HEK293 (cell line): ENCODE measurements around the gene ZFP57.

Source experiments
- CTCF ChIA-PET: fragments of 350-600 bp; formaldehyde crosslinking; extraction: SDS; loops from one replicate; lab custom pipeline; 2021; ENCODE audit warnings: antibody characterized with exemption; lab: Yijun Ruan, JAX
- POLR2A ChIA-PET: fragments of 300-600 bp; formaldehyde crosslinking; extraction: SDS; loops from one replicate; lab custom pipeline; 2020; ENCODE audit warnings: antibody characterized with exemption, inconsistent platforms; lab: Yijun Ruan, JAX
- H3K27ac ChIP-seq: fragments of 200-500 bp; sonication (Bioruptor generic); 2 replicates; pipeline ENCODE4 v1.5.1; 2014; ENCODE audit warnings: low read depth, low read length, control low read depth, inconsistent platforms; ENCODE audit errors: extremely low read depth
- H3K36me3 ChIP-seq, 2 experiments: fragments of 200-500 bp in 1 of 2; sonication (Bioruptor generic) in 1 of 2; 1 replicate in 1 of 2; 2 replicates in 1 of 2; pipeline ENCODE4 v1.5.1; 2014 to 2017; ENCODE audit warnings: inconsistent platforms in 2 of 2, low read length in 2 of 2; ENCODE audit not compliant: control insufficient read depth in 2 of 2, insufficient read depth in 1 of 2
- H3K4me1 ChIP-seq: fragments of 200-500 bp; sonication (Bioruptor generic); 2 replicates; pipeline ENCODE4 v1.5.1; 2014; ENCODE audit warnings: mild to moderate bottlenecking, low read length, inconsistent platforms; ENCODE audit not compliant: control insufficient read depth, insufficient read depth
- H3K4me3 ChIP-seq: 2 replicates; pipeline ENCODE4 v1.5.1; 2011; ENCODE audit warnings: low read depth, mild to moderate bottlenecking, control low read depth, low read length, moderate library complexity
- H3K9me3 ChIP-seq: fragments of 200-500 bp; sonication (Bioruptor generic); 2 replicates; pipeline ENCODE4 v1.5.1; 2014; ENCODE audit warnings: low read depth, low read length, inconsistent platforms; ENCODE audit not compliant: control insufficient read depth, insufficient read depth
- ATF2 ChIP-seq: fragments of 450-650 bp; formaldehyde crosslinking; IDR thresholded peaks from 2 replicates; pipeline ENCODE4 v1.5.1; 2016; ENCODE audit warnings: missing biosample characterization, missing genetic modification characterization, low read depth
- PRDM1 ChIP-seq: fragments of 450-650 bp; formaldehyde crosslinking; IDR thresholded peaks from 2 replicates; pipeline ENCODE4; 2016; ENCODE audit warnings: missing biosample characterization, missing genetic modification characterization
- PRDM2 ChIP-seq: fragments of 450-650 bp; formaldehyde crosslinking; IDR thresholded peaks from 2 replicates; pipeline ENCODE4 v1.5.1; 2016; ENCODE audit warnings: missing biosample characterization, missing genetic modification characterization, borderline replicate concordance
- ZFP3 ChIP-seq: fragments of 450-650 bp; formaldehyde crosslinking; IDR thresholded peaks from 2 replicates; pipeline ENCODE4 v1.5.1; 2016; ENCODE audit warnings: low read depth, missing biosample characterization, missing genetic modification characterization
- ZNF37A ChIP-seq: fragments of 450-650 bp; IDR thresholded peaks from 2 replicates; pipeline ENCODE4 v1.5.1; 2018; ENCODE audit warnings: missing biosample characterization, missing genetic modification characterization
- ZNF521 ChIP-seq: fragments of 450-650 bp; formaldehyde crosslinking; IDR thresholded peaks from 2 replicates; pipeline ENCODE4 v1.5.1; 2017; ENCODE audit warnings: missing biosample characterization, mild to moderate bottlenecking, missing genetic modification characterization
- ZNF707 ChIP-seq: fragments of 450-650 bp; formaldehyde crosslinking; IDR thresholded peaks from 2 replicates; pipeline ENCODE4 v1.5.1; 2016; ENCODE audit warnings: missing biosample characterization, missing genetic modification characterization

The ZFP57 gene

GRCh38 chr6:29710281-29710941 lies 29.5 kb upstream of the ZFP57 start:
- ChIA-PET POLR2A (no interaction called here), CTCF (interaction anchor here (1.0 to 2.7 kb wide), 7 partner anchors 8 to 124 kb away, joined by 3 to 13 read pairs (median 3); no protein-coding TSS in a partner anchor)
- no peak for TF ChIP-seq PRDM2 (tag by site-specific recombination)
- peak; percentile 54; the same call in 1 of the 2 replicates for TF ChIP-seq ATF2 (tag by site-specific recombination)
- TF ChIP-seq ZNF521 (tag by site-specific recombination): no peak
- TF ChIP-seq ZNF707: no peak
- no peaks in the 10 kb centered on the region for H3K4me1 ChIP-seq
- no peak overlapping the region for H3K4me3 ChIP-seq
- no peaks in the 10 kb centered on the region for H3K36me3 ChIP-seq
- no peaks in the 10 kb centered on the region for H3K9me3 ChIP-seq
- H3K27ac ChIP-seq: no peak overlapping the region

GRCh38 chr6:29709188-29709587 lies 28.2 kb upstream of the ZFP57 start:
- TF ChIP-seq PRDM1 (tag by site-specific recombination) (peak; percentile 52; the same call in 1 of the 2 replicates), ZFP3 (no peak)
- ChIA-PET POLR2A (interaction anchor here (1.5 kb wide), 1 partner anchor 40 kb away, joined by 4 read pairs; no protein-coding TSS in a partner anchor), CTCF (interaction anchor here (0.7 to 2.6 kb wide), 7 partner anchors 13 to 124 kb away, joined by 3 to 13 read pairs (median 3); no protein-coding TSS in a partner anchor)
- Histone ChIP-seq H3K4me1 (no peaks in the 10 kb centered on the region), H3K9me3 (no peaks in the 10 kb centered on the region), H3K27ac (no peak overlapping the region), H3K36me3 (no peaks in the 10 kb centered on the region), H3K4me3 (no peak overlapping the region)

GRCh38 chr6:29708432-29709179 lies 27.7 kb upstream of the ZFP57 start:
- POLR2A ChIA-PET: interaction anchor here (1.5 kb wide), 1 partner anchor 41 kb away, joined by 4 read pairs; no protein-coding TSS in a partner anchor
- no peak overlapping the region for H3K27ac ChIP-seq
- H3K36me3 ChIP-seq: no peaks in the 10 kb centered on the region
- no peak for TF ChIP-seq ZNF37A (tag by site-specific recombination)
- no peaks in the 10 kb centered on the region for H3K9me3 ChIP-seq
- no peak overlapping the region for H3K4me3 ChIP-seq
- CTCF ChIA-PET: interaction anchor here (0.6 to 2.6 kb wide), 15 partner anchors 8 to 395 kb away, joined by 3 to 15 read pairs (median 4); no protein-coding TSS in a partner anchor
- H3K4me1 ChIP-seq: no peaks in the 10 kb centered on the region
